Thymus (tissue), 11 donors: Measurements from ENCODE around the gene PDIA5. TPM values are rescaled to one million over a fixed set of nuclear protein-coding genes. Genes with fewer than 3 reads are reported as not detected.

ENCODE experiments used
- DNase-seq, 9 donors: peaks; one replicate each; pipeline ENCODE4 v3.0.0-alpha.2; 2013; ENCODE audit warnings: low spot score in 9 of 9, low read depth in 6 of 9, missing footprints in 1 of 9
- H3K27ac ChIP-seq, 2 donors: one replicate each; pipeline ENCODE4 v1.5.1; 2013; ENCODE audit warnings: control low read depth in 1 of 2, low read depth in 1 of 2, low read length in 1 of 2, mild to moderate bottlenecking in 1 of 2, moderate library complexity in 1 of 2
- H3K27me3 ChIP-seq, 2 donors: one replicate each; pipeline ENCODE4 v1.5.1; 2013; ENCODE audit warnings: low read length in 1 of 2; ENCODE audit not compliant: control insufficient read depth in 2 of 2, insufficient read depth in 1 of 2
- H3K36me3 ChIP-seq, 2 donors: one replicate each; pipeline ENCODE4 v1.5.1; 2013; ENCODE audit warnings: low read length in 1 of 2, mild to moderate bottlenecking in 1 of 2, moderate library complexity in 1 of 2; ENCODE audit not compliant: control insufficient read depth in 2 of 2, insufficient read depth in 2 of 2
- H3K4me1 ChIP-seq, 2 donors: one replicate each; pipeline ENCODE4 v1.5.1; 2013; ENCODE audit warnings: low read length in 2 of 2; ENCODE audit not compliant: control insufficient read depth in 2 of 2, insufficient read depth in 2 of 2
- H3K4me3 ChIP-seq, 2 donors: one replicate each; pipeline ENCODE4 v1.5.1; 2013; ENCODE audit warnings: low read length in 2 of 2, control low read depth in 1 of 2, mild to moderate bottlenecking in 1 of 2
- H3K9me3 ChIP-seq, 2 donors: one replicate each; pipeline ENCODE4 v1.5.1; 2013; ENCODE audit warnings: low read length in 1 of 2, mild to moderate bottlenecking in 1 of 2; ENCODE audit not compliant: control insufficient read depth in 2 of 2, insufficient read depth in 1 of 2
- WGBS: extraction: QIAGEN DNeasy Blood & Tissue Kit; methylation state at CpG from one replicate; pipeline ENCODE4 v1.1.7; 2013; 5-methylcytosine and 5-hydroxymethylcytosine counted together
- polyA plus RNA-seq: library from polyadenylated mRNA; stranded (reverse); fragments of 200-250 nt; gene quantifications from one replicate; pipeline ENCODE4 v1.2.3, GENCODE V29; 2013
- total RNA-seq: library from RNA; stranded (reverse); fragments of 120-200 nt; gene quantifications from one replicate; pipeline ENCODE4 v1.2.4, GENCODE V29; 2013
- donor health status: healthy.

The PDIA5 gene
- total and polyA plus RNA-seq, 2 donors: 6.1 to 7.7 TPM

DNA sequence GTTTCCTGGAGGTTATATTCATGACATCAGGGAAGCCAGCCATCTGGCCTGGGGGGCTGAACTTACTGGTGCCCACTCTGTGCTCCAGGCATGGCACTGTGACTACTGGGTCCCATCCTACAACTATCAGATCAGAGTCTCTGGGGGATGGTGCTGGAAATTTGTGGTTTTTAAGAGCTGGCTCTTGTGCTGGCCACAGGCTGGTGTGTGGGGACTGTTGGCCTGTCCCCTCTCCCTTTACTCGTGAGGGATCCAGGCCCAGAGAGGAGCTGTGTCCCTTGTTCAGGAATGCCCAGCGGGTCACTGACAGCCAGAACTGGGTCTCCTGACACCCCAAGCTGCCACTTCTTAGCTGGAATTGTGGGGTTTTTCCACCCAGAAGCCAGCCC lies 90.4 kb downstream of the PDIA5 start:
- H3K9me3 ChIP-seq: no peaks in the 10 kb centered on the region
- WGBS: 100% methylated on average over 2 of the region's 2 CpGs
- H3K4me1 ChIP-seq: peaks cover 0 to 6% of the 10 kb centered on the region in 2 donors
- no peak overlapping the region for H3K4me3 ChIP-seq
- H3K27me3 ChIP-seq: no peaks in the 10 kb centered on the region
- H3K36me3 ChIP-seq: peaks cover 4 to 13% of the 10 kb centered on the region in 2 donors
- no peak overlapping the region for H3K27ac ChIP-seq
- no peak for DNase-seq

DNA sequence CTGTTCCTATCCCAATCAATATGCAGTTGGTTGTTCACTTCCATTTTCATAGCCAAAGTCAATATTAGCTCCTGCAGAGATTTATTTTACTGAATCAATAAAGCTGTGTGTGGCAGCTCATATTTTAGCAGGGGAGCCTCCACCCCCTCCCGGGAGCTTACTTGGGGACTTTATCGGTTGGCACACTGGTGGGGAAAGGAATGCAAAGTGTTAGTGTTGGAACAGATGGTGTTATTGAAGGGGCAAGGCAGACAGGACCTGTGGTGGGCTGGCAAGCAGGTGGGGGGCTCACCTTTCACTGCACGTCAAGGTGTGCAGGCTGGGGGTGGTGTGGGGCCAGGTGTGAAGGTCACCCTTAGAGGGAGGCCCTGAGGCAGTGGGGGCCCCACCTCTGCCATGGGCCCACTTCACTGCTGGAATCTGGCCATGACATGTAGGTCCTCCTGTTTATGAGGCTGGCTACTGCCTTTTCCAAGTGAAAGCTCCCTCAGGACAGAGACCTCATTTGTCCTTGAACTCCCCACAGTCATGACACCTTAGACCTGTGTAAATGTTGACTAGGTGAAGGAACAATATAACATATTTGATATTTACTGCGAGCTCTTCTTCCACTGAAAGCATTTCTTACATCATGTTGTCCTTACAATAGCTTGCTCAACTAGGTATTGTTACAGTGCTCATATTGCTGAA lies 90.9 kb downstream of the PDIA5 start:
- no peak for DNase-seq
- WGBS: 96% methylated on average over 4 of the region's 4 CpGs
- Histone ChIP-seq H3K4me1 (peaks cover 0 to 6% of the 10 kb centered on the region in 2 donors), H3K27ac (no peak overlapping the region), H3K27me3 (no peaks in the 10 kb centered on the region), H3K36me3 (peaks cover 4 to 13% of the 10 kb centered on the region in 2 donors), H3K4me3 (no peak overlapping the region), H3K9me3 (no peaks in the 10 kb centered on the region)

DNA sequence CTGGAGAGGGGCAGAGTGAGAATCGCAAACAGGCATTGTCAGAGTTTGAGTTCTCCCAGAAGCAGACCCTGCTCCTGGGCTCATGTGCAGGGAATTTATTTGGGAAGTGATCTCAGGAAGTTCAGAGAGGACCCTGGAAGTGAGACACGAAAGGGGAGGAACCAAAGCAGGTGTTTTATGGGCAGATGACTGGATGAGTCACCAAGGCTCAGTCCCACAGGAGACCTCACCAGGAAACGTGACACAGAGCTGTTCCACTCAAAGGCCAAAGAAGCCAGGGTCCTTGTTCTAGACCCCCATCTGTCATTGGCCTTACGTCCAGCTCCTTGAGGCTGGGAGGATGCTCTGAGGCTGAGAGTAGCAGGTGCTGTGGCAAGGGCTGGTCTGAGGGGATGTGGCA lies 91.5 kb downstream of the PDIA5 start:
- Histone ChIP-seq H3K36me3 (peaks cover 4 to 13% of the 10 kb centered on the region in 2 donors), H3K27me3 (no peaks in the 10 kb centered on the region), H3K9me3 (no peaks in the 10 kb centered on the region), H3K4me3 (no peak overlapping the region), H3K4me1 (peaks cover 0 to 6% of the 10 kb centered on the region in 2 donors), H3K27ac (no peak overlapping the region)
- 91% methylated on average over 4 of the region's 4 CpGs for WGBS
- DNase-seq: no peak

DNA sequence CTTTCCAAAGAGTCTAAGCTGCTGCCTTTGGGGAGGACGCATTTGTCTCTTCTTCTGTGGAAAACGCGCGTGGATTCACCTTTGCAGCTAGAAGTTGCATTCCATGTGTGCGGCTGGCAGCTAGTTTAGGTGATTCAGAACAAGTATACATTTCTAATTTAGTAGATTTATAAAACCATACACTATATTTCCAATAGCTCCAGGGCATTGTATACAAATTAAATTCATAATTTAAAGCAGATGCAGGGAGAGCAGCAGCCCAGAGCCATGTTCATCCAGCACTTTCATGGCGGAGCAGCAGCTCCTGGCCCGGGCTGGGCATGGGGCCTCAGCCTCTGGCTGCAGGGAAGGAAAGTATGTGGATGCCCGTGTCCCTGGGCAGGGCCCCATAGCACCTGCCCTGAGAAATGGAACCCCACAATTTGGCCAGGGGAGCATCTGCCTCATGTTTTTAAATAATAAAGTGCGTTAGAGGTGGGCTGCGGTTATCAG lies 92.1 kb downstream of the PDIA5 start:
- no peaks in the 10 kb centered on the region for H3K27me3 ChIP-seq
- H3K4me1 ChIP-seq: peaks cover 0 to 6% of the 10 kb centered on the region in 2 donors
- no peak overlapping the region for H3K27ac ChIP-seq
- WGBS: 98% methylated on average over 10 of the region's 10 CpGs
- peaks cover 4 to 13% of the 10 kb centered on the region in 2 donors for H3K36me3 ChIP-seq
- H3K4me3 ChIP-seq: no peak overlapping the region
- DNase-seq: no peak
- no peaks in the 10 kb centered on the region for H3K9me3 ChIP-seq

DNA sequence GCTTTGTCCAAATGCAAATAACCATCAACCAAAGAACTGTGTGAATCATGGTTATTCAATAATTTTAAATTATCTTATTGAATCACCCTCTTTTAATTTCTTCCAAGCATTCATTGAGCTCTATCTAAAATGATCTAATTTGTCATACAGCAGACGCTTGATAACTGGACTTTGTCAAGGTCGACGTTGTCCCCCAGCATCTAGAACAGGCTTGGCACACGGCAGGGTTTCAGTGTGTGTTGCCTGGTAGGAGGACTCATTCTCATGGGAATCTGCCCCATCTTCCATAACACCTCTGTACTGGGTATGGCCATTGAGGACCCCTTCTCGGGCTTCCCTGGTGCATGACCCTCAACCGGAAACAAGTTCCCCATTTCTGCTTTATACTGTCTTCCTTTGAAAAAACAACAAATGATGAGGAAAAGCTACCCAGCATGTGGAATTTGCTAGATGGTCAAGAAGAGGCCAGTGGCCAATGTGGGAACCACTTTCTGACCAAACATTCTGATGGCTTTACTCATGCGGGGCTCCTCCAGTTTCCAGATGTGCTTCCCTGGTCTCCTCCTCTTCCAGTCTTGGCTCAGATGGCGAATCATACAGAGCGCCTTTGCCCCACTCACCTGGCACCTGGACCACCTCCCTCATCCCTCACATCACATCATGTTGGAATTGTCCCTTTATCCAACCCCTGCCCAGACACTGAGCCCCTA lies 93.3 kb downstream of the PDIA5 start:
- peaks cover 0 to 6% of the 10 kb centered on the region in 2 donors for H3K4me1 ChIP-seq
- H3K4me3 ChIP-seq: no peak overlapping the region
- no peaks in the 10 kb centered on the region for H3K9me3 ChIP-seq
- no peaks in the 10 kb centered on the region for H3K27me3 ChIP-seq
- H3K27ac ChIP-seq: no peak overlapping the region
- no peak for DNase-seq
- H3K36me3 ChIP-seq: peaks cover 4 to 9% of the 10 kb centered on the region in 2 donors
- 98% methylated on average over 9 of the region's 9 CpGs for WGBS

DNA sequence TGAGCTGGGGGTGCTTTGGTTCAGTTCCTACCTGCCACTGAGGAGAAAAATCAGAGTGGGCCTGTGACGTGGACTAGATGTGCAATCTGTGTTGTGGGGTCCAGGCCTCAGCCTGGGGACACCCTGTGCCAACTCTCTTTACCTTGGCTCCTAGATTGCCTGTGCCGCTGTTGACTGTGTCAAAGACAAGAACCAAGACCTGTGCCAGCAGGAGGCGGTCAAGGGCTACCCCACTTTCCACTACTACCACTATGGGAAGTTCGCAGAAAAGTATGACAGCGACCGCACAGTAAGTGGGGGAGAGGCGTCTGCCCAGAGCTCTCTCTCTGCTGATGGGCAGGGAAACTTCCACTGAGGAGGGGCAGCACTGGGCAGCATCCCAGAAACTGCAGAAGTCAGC lies 94.3 kb downstream of the PDIA5 start:
- Histone ChIP-seq H3K4me1 (no peaks in the 10 kb centered on the region), H3K27ac (no peak overlapping the region), H3K9me3 (no peaks in the 10 kb centered on the region), H3K27me3 (no peaks in the 10 kb centered on the region), H3K4me3 (no peak overlapping the region), H3K36me3 (peaks cover 3 to 4% of the 10 kb centered on the region in 2 donors)
- WGBS: 99% methylated on average over 7 of the region's 7 CpGs
- DNase-seq: no peak

DNA sequence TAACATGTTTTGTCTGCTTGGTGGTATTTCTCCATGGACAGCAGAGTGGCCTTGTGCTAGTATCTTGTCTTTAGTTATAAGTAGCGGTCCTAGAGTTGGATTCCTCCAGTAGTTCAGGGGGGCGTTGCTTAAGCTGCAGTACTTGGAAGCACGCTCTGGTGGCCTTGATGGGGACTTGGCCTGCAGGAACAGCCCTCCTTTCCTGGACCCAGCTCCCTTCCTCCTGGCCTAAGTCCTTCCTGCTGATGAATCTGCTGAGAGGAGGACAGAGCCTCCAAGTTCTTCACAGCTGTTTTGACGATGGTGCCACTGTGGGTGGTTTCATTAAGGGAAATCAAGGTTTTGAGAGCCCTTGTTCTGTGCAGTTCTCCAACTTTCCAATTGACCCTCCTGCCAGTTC lies 96.3 kb downstream of the PDIA5 start:
- Histone ChIP-seq H3K36me3 (peaks cover 0 to 3% of the 10 kb centered on the region in 2 donors), H3K9me3 (no peaks in the 10 kb centered on the region), H3K27me3 (no peaks in the 10 kb centered on the region), H3K4me1 (no peaks in the 10 kb centered on the region), H3K27ac (no peak overlapping the region), H3K4me3 (no peak overlapping the region)
- no peak for DNase-seq
- WGBS: 96% methylated on average over 4 of the region's 4 CpGs

DNA sequence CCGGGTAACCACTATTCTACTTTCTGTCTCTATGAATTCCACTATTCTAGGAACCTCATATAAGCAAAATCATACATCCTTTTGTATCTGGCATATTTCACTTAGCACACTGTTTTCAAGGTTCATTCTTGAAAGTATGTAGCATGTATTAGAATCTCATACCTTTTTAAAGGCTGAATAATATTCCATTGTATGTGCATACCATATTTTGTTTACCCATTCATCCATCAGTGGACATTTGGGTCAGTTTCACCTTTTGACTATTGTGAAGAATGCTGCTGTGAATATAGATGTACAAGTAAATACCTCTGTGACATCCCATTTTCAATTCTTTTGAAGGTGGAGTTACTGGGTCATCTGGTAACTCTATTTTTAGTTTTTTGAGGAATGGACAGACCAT lies 98.3 kb downstream of the PDIA5 start:
- WGBS: 100% methylated on average over 1 of the region's 1 CpG
- no peaks in the 10 kb centered on the region for H3K4me1 ChIP-seq
- no peak overlapping the region for H3K27ac ChIP-seq
- no peak for DNase-seq
- no peaks in the 10 kb centered on the region for H3K9me3 ChIP-seq
- no peaks in the 10 kb centered on the region for H3K36me3 ChIP-seq
- H3K4me3 ChIP-seq: no peak overlapping the region
- no peaks in the 10 kb centered on the region for H3K27me3 ChIP-seq

DNA sequence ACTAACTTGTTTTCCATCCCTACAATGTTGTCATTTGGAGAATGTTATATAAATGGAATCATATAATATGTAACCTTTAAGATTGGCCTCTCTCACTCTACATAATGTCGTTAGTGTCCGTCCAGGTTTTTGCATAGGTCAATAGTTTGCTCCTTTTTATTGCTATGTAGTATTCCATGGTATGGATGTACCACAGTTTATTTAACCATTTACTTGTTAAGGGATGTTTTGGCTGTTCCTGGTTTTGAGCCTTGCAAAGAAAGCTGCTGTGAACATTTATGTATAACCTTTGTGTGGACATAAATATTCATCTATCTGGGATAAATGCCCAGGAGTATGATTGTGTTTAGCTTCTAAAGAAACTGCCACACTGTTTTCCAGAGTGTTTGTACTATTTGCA lies 100.9 kb downstream of the PDIA5 start:
- H3K4me3 ChIP-seq: no peak overlapping the region
- no peaks in the 10 kb centered on the region for H3K27me3 ChIP-seq
- H3K36me3 ChIP-seq: no peaks in the 10 kb centered on the region
- WGBS: 99% methylated on average over 2 of the region's 2 CpGs
- no peak overlapping the region for H3K27ac ChIP-seq
- H3K9me3 ChIP-seq: no peaks in the 10 kb centered on the region
- H3K4me1 ChIP-seq: no peaks in the 10 kb centered on the region
- DNase-seq: no peak
